ENCODE results near the gene OSBPL5.

Gene OSBPL5

DNA sequence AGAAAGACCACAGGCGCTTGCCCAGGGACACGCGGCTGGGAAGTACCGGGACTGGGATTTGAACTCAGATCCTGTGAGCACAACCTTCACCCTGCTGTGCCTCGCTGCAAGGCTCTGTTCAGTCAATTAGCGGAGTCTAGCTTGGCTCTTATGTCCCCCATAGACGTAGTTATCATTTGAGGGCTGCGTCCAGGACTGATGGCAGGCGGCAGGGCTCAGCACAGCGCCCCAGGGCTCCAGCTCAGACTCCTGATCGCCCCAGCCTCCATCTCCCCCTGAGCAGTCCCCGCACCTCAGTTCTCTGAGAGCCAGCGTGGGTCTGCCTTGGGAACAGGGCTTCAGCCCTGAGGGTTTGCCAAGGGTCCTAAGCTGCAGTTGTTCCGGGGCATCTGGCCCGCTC is 33.7 kb upstream of the OSBPL5 start:
- DNase-seq (ENCODE audit: low read depth, low spot score), result no peak

DNA sequence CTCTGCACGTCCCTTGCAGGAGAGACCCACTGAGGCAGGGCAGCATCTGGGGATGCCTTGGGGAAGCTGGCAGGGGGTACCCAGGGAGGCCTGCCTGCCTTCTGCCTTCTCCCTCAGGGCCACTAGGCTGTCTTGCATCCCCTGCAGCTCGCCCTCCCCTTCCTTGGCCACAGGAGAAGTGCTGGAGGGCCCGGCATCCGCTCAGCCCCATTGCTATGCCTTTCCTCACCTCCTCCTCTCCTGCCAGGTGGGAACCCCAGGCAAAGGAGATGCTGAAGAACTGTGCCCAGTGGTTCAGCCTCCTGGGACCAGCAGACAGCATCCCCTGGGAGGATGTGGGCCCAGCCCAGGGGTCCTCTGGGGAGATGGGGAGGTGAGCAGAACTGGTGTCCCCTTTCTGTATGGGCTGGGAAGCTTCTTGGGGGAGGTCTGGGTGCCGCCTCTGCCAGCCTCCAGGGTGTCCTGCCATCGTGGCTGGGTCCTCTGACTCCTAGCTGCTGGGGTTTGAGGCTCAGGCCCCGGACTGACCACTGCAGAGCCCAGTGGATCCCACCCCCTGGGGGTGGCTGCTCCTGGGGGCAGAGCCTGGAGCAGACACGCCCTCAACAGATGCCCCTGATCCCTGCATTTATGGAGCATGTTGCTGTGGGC is 32.9 kb upstream of the OSBPL5 start:
- DNase-seq (ENCODE audit: low read depth, low spot score), result no peak

DNA sequence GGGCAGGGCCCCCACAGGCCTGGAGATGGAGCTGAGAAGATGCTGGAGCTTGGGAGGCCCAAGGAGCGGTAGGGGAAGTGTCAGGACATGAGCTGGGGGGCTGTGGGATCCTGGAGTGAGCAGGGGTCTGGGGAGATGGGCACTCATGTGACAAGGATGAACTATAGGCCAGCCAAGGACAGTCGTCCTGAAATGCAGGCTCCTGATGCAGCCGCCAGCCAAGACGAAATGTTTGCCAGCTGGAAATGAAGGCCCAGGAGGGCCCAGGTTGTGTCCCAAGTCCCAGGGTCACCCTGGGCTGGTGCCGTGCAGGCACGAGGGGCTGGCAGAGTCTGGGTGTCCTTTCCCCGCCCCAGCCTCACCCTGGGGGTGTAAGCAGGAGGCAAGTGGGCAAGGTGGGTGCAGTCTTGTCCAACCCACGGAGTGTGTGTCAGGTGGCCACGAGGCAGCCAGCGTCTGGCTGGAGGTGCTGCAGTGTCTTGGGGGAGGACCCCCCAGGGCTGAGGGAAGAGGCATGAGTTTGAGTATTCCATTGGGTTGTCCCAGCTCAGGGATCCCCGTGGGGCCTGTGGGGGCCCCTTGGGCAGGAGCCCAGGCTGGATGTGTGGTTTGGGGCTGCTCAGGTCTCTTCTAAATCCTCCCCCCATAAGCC is 32.1 kb upstream of the OSBPL5 start:
- no peak for DNase-seq (ENCODE audit: low read depth, low spot score)

GRCh38 chr11:3196161-3197043 is 31.3 kb upstream of the OSBPL5 start:
- DNase-seq (ENCODE audit: low read depth, low spot score), result no peak

DNA sequence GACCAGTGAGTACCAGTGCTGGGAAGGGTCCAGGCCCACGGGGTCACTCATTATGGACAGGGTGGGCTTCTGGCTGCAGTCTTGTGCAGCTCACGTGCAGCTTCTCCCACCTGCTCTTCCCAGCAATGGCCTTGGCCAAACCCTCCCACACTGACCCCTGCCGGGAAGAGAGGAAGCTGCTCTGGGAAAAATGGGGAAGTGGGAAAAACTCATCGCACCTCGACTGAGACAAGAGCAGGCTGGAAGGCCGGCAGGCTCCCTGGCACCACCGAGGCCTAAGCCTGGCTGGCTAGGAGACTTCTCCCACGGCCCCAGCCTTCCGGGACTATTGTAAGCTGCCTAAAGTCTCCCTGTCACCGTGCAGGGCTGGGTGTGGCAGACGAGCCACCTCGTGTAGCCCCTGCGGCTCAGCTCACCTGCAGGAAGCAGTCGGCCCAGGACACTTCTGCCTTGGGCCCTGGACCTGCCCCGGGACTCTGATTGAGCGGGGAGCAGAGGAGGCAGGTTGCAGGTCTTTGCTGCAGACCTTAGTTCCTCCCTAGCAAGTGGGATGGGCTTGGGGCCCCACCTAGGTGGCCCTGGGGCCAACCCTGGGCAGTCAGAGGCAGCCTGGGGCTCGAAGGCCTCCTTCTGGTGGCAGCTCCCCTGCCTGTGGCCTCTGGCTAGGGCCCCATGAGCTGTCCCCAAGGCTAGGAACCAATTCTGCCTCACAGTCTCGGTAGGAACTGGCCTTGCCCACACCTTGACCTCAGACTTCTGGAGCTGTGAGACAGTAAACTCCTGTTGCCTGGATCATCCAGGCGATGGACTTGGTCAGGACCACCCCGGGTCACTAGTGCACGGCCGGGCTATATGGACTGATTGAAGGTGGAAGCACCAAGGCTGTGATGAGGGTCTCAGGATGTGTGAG is 30.4 kb upstream of the OSBPL5 start:
- DNase-seq (ENCODE audit: low read depth, low spot score), result no peak

DNA sequence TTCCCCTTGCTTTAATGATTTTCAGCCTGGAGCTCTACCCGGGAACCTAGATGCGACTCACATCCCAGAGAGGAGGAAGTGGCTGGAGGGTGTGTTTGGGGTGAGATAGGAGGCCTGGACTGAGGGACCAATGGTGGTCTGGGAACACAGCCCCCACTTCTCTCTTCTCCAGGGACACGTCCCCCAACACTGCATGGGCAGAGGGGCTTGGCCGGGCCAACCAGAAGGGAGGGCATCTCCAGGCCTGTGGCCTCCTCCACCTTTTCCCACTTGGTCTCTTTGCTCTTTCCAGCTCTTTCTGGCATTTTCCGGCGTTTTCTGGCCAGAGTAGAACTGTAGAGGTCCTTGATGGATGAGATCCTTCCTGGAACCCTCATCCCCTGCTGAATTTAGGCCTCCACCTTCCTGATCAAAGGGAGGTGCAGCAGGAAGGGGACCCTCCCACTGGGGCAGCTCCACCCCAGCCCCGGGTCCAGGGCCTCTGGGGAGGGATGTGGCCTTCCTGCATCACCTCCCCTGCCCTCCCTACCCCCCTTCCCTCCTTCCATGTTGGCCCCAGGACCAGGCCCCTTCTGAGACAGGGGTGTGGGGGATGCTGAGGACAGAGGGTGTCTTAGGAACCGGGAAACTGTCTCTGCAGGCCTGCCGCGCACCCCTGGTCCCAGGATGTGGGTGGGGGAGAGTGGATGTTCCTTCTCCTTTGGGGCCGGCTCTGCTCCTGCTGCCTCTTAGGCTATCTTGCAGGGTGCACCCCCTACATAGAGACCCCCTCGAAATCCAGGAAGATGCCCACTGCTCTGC is 29.1 kb upstream of the OSBPL5 start:
- DNase-seq (ENCODE audit: low read depth, low spot score), result no peak

DNA sequence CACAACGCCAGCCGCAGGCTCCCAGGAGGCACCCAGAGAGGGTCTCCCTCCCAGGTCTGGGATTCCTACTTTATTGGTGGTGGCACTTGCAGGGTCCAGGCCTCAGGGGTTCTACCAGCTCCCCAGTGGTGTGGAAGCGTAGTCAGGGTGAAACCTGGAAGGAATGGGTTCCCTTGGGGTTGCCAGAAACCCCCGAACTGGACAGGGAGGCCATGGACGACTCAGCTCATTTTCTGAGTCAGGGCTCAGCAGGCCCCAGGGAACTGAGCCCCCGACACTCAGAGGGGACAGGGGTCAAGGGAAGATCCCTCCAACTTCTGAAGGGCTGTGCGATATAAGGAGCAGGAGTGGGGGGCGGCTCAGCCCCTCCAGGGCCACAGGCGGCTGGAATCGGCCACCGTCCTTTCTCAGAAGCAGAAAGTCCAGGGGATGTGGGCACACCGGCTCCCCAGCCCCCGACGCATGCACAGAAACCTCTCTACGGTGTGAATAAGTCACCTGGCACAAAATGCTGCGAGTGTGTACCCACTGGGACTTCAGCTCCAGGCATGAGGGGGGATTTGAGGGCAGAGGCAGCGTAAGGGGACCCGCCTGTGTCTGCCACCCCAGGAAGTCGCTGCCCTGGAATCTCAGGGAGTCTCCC is 28.4 kb upstream of the OSBPL5 start:
- no peak for DNase-seq (ENCODE audit: low read depth, low spot score)

- no peak for DNase-seq (ENCODE audit: low read depth, low spot score)
Observed at GRCh38 chr11:3192511-3193372, 27.6 kb upstream of the OSBPL5 start.

GRCh38 chr11:3191586-3192324 is 26.6 kb upstream of the OSBPL5 start:
- DNase-seq (ENCODE audit: low read depth, low spot score), result no peak

GRCh38 chr11:3190600-3190999 is 25.5 kb upstream of the OSBPL5 start:
- no peak for DNase-seq (ENCODE audit: low read depth, low spot score)

DNA sequence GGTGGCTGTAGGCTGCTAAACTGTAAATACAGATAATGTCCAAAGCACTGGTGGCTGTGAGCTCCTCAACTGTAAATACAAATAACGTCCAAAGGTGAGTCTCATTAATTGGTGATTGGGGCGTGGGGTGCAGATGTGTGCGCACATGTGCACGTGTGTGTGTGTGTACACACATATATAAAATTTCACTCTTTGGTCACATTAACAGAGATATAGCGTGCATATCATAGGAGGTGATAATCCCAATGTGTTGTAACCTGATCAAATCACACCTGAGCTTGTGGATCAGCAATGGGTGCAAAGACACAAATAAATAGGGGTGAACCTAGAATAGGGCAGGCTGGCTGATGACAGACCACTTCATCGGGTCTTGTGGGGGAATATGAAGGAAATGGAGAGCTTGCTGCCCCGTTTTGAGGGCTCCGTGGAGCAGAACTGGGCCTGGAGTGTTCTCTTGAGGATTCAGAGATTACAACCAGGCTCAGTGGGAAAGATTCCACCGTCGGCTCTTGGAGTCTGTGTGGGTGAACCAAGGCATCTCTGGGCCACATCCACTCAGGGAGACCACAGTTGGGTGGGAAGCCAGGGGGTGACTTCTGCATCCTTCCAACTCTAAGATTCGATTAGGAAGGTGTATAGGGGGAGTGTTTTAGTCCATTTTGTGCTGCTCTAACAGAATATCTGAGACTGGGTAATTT is 24.9 kb upstream of the OSBPL5 start:
- DNase-seq (ENCODE audit: low read depth, low spot score), result no peak

DNA sequence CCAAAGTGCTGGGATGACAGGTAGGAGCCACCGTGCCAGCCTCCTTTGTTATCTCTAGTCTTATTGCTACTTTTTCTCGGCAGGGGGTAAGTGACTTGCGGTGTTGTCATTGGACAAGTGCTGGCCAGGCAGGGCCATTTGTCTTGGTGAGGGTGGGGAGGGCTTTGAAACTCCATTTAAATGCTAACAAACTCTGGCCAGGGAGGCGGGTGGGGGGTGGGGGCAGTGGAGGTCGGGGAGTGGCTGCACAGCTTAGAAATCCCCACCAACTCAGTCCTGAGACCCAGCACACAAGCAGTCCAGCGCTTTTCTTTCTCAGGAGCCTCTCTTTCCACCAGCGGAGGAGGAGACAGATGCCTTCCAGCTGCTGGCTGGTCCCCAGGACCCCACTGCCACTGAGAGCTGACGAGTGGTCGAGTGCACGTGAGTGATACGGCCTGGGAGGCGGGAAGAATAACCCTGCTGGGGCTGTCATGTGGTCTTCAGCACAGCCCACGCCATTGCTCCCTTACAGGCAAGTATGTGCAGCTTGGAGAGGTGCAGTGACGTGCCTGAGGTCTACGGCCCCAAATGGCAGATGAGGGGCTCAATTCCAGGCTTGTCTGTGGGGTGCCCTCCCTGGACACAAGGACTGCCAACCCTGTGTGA is 24.2 kb upstream of the OSBPL5 start:
- DNase-seq (ENCODE audit: low read depth, low spot score), result no peak

GRCh38 chr11:3188496-3189195 is 23.5 kb upstream of the OSBPL5 start:
- no peak for DNase-seq (ENCODE audit: low read depth, low spot score)

- DNase-seq (ENCODE audit: low read depth, low spot score), result no peak
Observed at GRCh38 chr11:3186166-3186953, 21.2 kb upstream of the OSBPL5 start.

- DNase-seq (ENCODE audit: low read depth, low spot score), result no peak
Observed at GRCh38 chr11:3184732-3185347, 19.7 kb upstream of the OSBPL5 start.

GRCh38 chr11:3183523-3183922 is 18.4 kb upstream of the OSBPL5 start:
- DNase-seq (ENCODE audit: low read depth, low spot score), result no peak

All from brain pericyte (primary cell).